Neural crest cell (in vitro differentiated cells): ENCODE data around the gene PTCH2. TPM values are rescaled to one million over a fixed set of nuclear protein-coding genes. Genes with fewer than 3 reads are reported as not detected.

Experiments
- DNase-seq: peaks from one replicate; pipeline ENCODE4 v3.0.0; 2021; ENCODE audit warnings: low read depth, mixed read lengths, low spot score
- H3K27ac Mint-ChIP-seq: one replicate; pipeline ENCODE4 v1.8.0; 2021; ENCODE audit warnings: mild to moderate bottlenecking, mixed read lengths; ENCODE audit not compliant: unreplicated experiment
- H3K27me3 Mint-ChIP-seq: 2 replicates; pipeline ENCODE4 v1.8.0; 2021; ENCODE audit warnings: low read depth, mild to moderate bottlenecking, mixed read lengths
- H3K36me3 Mint-ChIP-seq: 2 replicates; pipeline ENCODE4 v1.8.0; 2021; ENCODE audit warnings: low read depth, mild to moderate bottlenecking, mixed read lengths
- H3K4me1 Mint-ChIP-seq: 2 replicates; pipeline ENCODE4 v1.8.0; 2021; ENCODE audit warnings: mixed read lengths
- H3K4me3 Mint-ChIP-seq: one replicate; pipeline ENCODE4 v1.8.0; 2021; ENCODE audit warnings: mild to moderate bottlenecking, mixed read lengths
- H3K9me3 Mint-ChIP-seq: 2 replicates; pipeline ENCODE4 v1.8.0; 2021; ENCODE audit warnings: mixed read lengths
- total RNA-seq: library from RNA; stranded (reverse); gene quantifications from 2 replicates; pipeline ENCODE4 v1.2.1, GENCODE V29; 2021
- TF ChIP-seq, protein P1 (sequence below): fragments of 200-600 bp; sonication (generic); conservative IDR thresholded peaks from 2 replicates; pipeline ENCODE4 v1.5.0; 2021; ENCODE audit warnings: antibody characterized with exemption, mild to moderate bottlenecking

Gene PTCH2
- total RNA-seq, 1 donor from 2014 or later = 1.4 TPM

DNA sequence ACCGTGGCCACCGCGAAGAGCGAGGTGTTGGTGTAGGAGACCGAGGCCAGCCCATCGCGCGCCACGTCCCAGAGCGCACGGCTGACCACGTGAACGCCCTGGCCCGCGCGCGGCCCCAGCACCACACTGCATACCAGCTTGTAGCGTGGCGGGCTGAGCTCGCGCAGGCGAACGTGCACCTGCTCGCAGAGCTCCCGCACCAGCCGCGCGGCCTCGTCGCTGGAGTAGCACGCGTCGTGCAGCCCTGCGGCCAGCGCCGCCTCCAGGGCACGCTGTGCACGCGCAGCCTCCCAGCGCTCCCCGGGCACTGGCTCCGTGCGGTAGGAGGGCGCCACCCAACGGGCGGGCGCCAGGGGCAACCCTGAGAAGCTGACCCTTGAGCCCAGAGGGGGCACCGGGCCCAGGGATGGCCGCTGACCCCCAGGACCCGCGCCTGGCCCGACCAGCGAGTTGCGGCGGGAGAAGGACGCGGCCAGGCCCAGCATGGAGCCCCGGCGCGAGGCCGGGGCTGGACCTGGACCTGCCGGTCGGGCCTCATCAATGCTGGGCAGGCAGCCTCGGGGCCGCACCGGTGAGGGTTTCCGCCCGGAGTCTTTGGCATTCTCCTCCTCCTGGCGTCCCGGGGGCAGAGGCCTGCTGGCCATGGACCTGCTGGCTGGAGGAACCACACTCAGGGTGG lies 36.9 kb downstream of the PTCH2 start:
- Mint-ChIP-seq H3K4me1 (peaks cover 57% of the 10 kb centered on the region), H3K27me3 (peaks cover 4% of the 10 kb centered on the region), H3K9me3 (no peaks in the 10 kb centered on the region), H3K27ac (no peak overlapping the region), H3K4me3 (no peak overlapping the region), H3K36me3 (peaks cover 9% of the 10 kb centered on the region)
- TF ChIP-seq, protein P1, sequence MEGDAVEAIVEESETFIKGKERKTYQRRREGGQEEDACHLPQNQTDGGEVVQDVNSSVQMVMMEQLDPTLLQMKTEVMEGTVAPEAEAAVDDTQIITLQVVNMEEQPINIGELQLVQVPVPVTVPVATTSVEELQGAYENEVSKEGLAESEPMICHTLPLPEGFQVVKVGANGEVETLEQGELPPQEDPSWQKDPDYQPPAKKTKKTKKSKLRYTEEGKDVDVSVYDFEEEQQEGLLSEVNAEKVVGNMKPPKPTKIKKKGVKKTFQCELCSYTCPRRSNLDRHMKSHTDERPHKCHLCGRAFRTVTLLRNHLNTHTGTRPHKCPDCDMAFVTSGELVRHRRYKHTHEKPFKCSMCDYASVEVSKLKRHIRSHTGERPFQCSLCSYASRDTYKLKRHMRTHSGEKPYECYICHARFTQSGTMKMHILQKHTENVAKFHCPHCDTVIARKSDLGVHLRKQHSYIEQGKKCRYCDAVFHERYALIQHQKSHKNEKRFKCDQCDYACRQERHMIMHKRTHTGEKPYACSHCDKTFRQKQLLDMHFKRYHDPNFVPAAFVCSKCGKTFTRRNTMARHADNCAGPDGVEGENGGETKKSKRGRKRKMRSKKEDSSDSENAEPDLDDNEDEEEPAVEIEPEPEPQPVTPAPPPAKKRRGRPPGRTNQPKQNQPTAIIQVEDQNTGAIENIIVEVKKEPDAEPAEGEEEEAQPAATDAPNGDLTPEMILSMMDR = no peak
- DNase-seq = no peak

GRCh38 chr1:44805311-44806024 lies 37.6 kb downstream of the PTCH2 start:
- Mint-ChIP-seq H3K27me3 (peaks cover 4% of the 10 kb centered on the region), H3K4me1 (peaks cover 55% of the 10 kb centered on the region), H3K4me3 (peak overlapping the region; percentile 47), H3K27ac (no peak overlapping the region), H3K36me3 (peaks cover 9% of the 10 kb centered on the region), H3K9me3 (no peaks in the 10 kb centered on the region)
- TF ChIP-seq, protein P1 = no peak
- no peak for DNase-seq

- H3K4me1 Mint-ChIP-seq = peaks cover 49% of the 10 kb centered on the region
- H3K9me3 Mint-ChIP-seq = no peaks in the 10 kb centered on the region
- no peak for DNase-seq
- TF ChIP-seq, protein P1 = no peak
- peaks cover 9% of the 10 kb centered on the region for H3K36me3 Mint-ChIP-seq
- peaks cover 4% of the 10 kb centered on the region for H3K27me3 Mint-ChIP-seq
- peak overlapping the region; percentile 84 for H3K4me3 Mint-ChIP-seq
- peak overlapping the region; percentile 83 for H3K27ac Mint-ChIP-seq
Measured at GRCh38 chr1:44803312-44804095, 39.5 kb downstream of the PTCH2 start.

DNA sequence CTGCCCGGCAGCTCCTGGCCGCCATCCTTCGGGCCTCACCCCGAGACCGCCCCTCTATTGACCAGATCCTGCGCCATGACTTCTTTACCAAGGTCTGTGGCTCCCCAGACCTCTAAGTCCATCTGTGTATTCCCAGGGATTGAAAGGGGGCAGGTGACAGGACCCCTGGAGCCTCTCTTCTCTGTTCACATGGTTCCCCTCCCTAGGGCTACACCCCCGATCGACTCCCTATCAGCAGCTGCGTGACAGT lies 40.1 kb downstream of the PTCH2 start:
- peaks cover 44% of the 10 kb centered on the region for H3K4me1 Mint-ChIP-seq
- peaks cover 9% of the 10 kb centered on the region for H3K36me3 Mint-ChIP-seq
- H3K4me3 Mint-ChIP-seq = peak overlapping the region; percentile 84
- no peaks in the 10 kb centered on the region for H3K9me3 Mint-ChIP-seq
- peaks cover 4% of the 10 kb centered on the region for H3K27me3 Mint-ChIP-seq
- TF ChIP-seq, protein P1 = no peak
- DNase-seq = no peak
- H3K27ac Mint-ChIP-seq = peak overlapping the region; percentile 83

GRCh38 chr1:44802306-44803061 lies 40.6 kb downstream of the PTCH2 start:
- Mint-ChIP-seq H3K9me3 (no peaks in the 10 kb centered on the region), H3K36me3 (peaks cover 9% of the 10 kb centered on the region), H3K27ac (peak overlapping the region; percentile 91), H3K4me3 (peak overlapping the region; percentile 84), H3K27me3 (peaks cover 4% of the 10 kb centered on the region), H3K4me1 (peaks cover 39% of the 10 kb centered on the region)
- TF ChIP-seq, protein P1 = no peak
- DNase-seq = peak; percentile 49
